ENCODE results near the gene CDH24. TPM values are rescaled to one million over a fixed set of nuclear protein-coding genes. Genes with fewer than 3 reads are reported as not detected.
A peak's percentile ranks its signal among the peaks of the same experiment; 100 is the strongest.

CDH24 gene
- total and polyA plus RNA-seq, 9 of the 15 experiments (the other 6 are each of a cell fraction or from before 2014, with no cell fraction given) = 0.04 to 16.2 (median 4.9) TPM

DNA sequence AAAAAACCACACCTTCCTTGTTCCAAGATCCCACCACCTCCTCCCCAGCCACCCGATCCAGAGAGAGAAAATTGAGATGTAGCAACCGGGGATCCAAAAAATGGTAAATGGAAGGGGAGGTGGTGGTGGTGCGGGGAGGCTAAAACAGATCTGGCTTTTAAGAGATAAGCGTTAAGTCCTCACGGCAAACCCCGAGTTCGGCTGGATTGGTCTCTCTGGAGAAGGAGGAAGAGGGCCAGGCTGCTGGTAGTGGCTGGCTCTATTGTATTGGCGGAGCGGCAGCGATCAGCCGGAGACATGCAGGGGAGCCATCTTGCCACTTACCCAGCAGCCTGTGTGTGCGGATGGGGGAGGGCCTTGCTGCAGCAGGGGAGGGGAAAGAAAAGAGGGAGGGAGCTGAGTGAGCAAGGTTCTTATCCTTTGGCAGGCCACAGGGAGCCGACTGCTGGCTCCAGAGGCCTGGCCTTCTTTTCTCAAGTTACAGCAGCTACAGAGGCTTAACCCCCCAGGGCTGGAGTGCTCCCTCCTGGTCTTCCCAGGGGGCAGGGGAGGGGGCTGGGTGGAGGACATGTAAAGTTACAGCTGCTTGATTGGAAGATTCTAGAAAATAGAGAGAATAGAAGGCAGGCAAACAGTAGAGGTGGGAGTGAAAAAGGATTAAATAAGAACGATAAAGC is 14.1 kb upstream of the CDH24 start (continued):
- TF ChIP-seq SMAD3 (CRISPR knock-in tag; conservative IDR thresholded peaks at IDR 0.05) = 0 out of 2 replicates have a peak, but pooled peaks have one; percentile 4
- no peak for TF ChIP-seq BCOR (IDR thresholded peaks at IDR 0.05)
- no peak for TF ChIP-seq PHF21A (IDR thresholded peaks at IDR 0.05; ENCODE audit: borderline replicate concordance, low read depth)
- TF ChIP-seq MCM5 (IDR thresholded peaks at IDR 0.05; ENCODE audit: low read depth) = no peak
- no peak for TF ChIP-seq ETV6 (IDR thresholded peaks at IDR 0.05; ENCODE audit: borderline replicate concordance in 1 of 2, low read depth in 2 of 2, low read length in 1 of 2)
- no peak for TF ChIP-seq ETV6 (CRISPR knock-in tag; IDR thresholded peaks at IDR 0.05; ENCODE audit: borderline replicate concordance)
- TF ChIP-seq ZNF12 (CRISPR knock-in tag; IDR thresholded peaks at IDR 0.05) = no peak
- TF ChIP-seq RBFOX2 (IDR thresholded peaks at IDR 0.05; ENCODE audit: low read depth, low read length) = peak; percentile 82
- TF ChIP-seq, protein P1, sequence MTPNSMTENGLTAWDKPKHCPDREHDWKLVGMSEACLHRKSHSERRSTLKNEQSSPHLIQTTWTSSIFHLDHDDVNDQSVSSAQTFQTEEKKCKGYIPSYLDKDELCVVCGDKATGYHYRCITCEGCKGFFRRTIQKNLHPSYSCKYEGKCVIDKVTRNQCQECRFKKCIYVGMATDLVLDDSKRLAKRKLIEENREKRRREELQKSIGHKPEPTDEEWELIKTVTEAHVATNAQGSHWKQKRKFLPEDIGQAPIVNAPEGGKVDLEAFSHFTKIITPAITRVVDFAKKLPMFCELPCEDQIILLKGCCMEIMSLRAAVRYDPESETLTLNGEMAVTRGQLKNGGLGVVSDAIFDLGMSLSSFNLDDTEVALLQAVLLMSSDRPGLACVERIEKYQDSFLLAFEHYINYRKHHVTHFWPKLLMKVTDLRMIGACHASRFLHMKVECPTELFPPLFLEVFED (CRISPR knock-in tag; conservative IDR thresholded peaks at IDR 0.05) = 0 out of 2 replicates have a peak, but pooled peaks have one; percentile 7
- TF ChIP-seq HMGN3 (IDR thresholded peaks at IDR 0.05; ENCODE audit: borderline replicate concordance, extremely low read depth, insufficient read length, low read depth, low read length) = peak; percentile 49
- TF ChIP-seq NR2C2 (CRISPR knock-in tag; IDR thresholded peaks at IDR 0.05) = no peak
- no peak for TF ChIP-seq NR2C2 (tag; IDR thresholded peaks at IDR 0.05)
- peak; percentile 46; the same call in 1 of the 2 replicates for TF ChIP-seq MYC (IDR thresholded peaks at IDR 0.05; ENCODE audit: low read depth, low read length)
- no peak; the same call in 1 of the 2 replicates for TF ChIP-seq MYC (CRISPR knock-in tag; IDR thresholded peaks at IDR 0.05; ENCODE audit: borderline replicate concordance, low read depth)
- TF ChIP-seq TRIM24 (IDR thresholded peaks at IDR 0.05) = no peak
- no peak for TF ChIP-seq ZNF431 (CRISPR knock-in tag; IDR thresholded peaks at IDR 0.05)
- TF ChIP-seq, protein P2, sequence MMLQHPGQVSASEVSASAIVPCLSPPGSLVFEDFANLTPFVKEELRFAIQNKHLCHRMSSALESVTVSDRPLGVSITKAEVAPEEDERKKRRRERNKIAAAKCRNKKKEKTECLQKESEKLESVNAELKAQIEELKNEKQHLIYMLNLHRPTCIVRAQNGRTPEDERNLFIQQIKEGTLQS (IDR thresholded peaks at IDR 0.05) = no peak
- TF ChIP-seq, protein P2 (CRISPR knock-in tag; conservative IDR thresholded peaks at IDR 0.05) = no peak
- no peak for TF ChIP-seq THRAP3 (IDR thresholded peaks at IDR 0.05; ENCODE audit: borderline replicate concordance)
- TF ChIP-seq SRSF7 (optimal IDR thresholded peaks at IDR 0.05; ENCODE audit: low read depth, low read length) = no peak
- TF ChIP-seq KHSRP (IDR thresholded peaks at IDR 0.05) = peak; percentile 11; the same call in 1 of the 2 replicates
- peak; percentile 82 to 87; a peak in 3 of 4 replicates for TF ChIP-seq MAZ (CRISPR knock-in tag; conservative IDR thresholded peaks at IDR 0.05 in 1 of 2, IDR thresholded peaks at IDR 0.05 in 1 of 2)
